Activated CD8-positive, alpha-beta memory T cell treated with anti-CD3 and anti-CD28 coated beads for 36 hours (primary cell): Measurements from ENCODE around the gene PSIP1. TPM values are rescaled to one million over a fixed set of nuclear protein-coding genes. Genes with fewer than 3 reads are reported as not detected.

ENCODE experiments used
- CTCF ChIA-PET: fragments of 350-600 bp; sonication (Branson Sonifier 250); formaldehyde crosslinking; loops from one replicate; lab custom pipeline; 2021; ENCODE audit warnings: antibody characterized with exemption; lab: Charles Lee
- POLR2A ChIA-PET: fragments of 350-600 bp; sonication (Branson Sonifier 250); formaldehyde crosslinking; loops from one replicate; lab custom pipeline; 2021; ENCODE audit warnings: antibody characterized with exemption; lab: Charles Lee
- total RNA-seq, 2 experiments: library from RNA; stranded (reverse); gene quantifications; one replicate each; pipeline ENCODE4 v1.2.3, GENCODE V29; 2021

Gene PSIP1
- total RNA-seq, 2 experiments from 2014 or later, result 81.7 to 84.1 TPM

GRCh38 chr9:15416880-15417279, 93.9 kb downstream of the PSIP1 start:
- POLR2A ChIA-PET, result no interaction called here

More at GRCh38 chr9:15416880-15417279, 93.9 kb downstream of the PSIP1 start:
- CTCF ChIA-PET, result interaction anchor here (1.8 kb wide), 1 partner anchor 124 kb away, joined by 4 read pairs; no protein-coding TSS in a partner anchor

Other genes with a start within 250 kb of the PSIP1 start
- 10 to 100 TPM; 12.2 to 13.8 TPM for gene TTC39B, start 203.8 kb downstream of the PSIP1 start, total RNA-seq
- gene SNAPC3, start 88.1 kb downstream of the PSIP1 start, total RNA-seq, result 10 to 100 TPM; 23.1 to 24.9 TPM
- gene CCDC171, start 42.1 kb upstream of the PSIP1 start, total RNA-seq, result 1 to 10 TPM; 2.1 to 2.4 TPM